HepG2 (cell line): Measurements from ENCODE around the gene WNK2. TPM values are rescaled to one million over a fixed set of nuclear protein-coding genes. Genes with fewer than 3 reads are reported as not detected.

Experiments
- ATAC-seq: fragments of 200-7000 bp; cut with Tn5 transposase; 3 replicates; pipeline ENCODE4 v1.9.1; 2020; ENCODE audit warnings: mild to moderate bottlenecking, moderate library complexity
- BruUV-seq: library from RNA; stranded (reverse); fragments of 400-500 nt; replicated peaks from 2 replicates; lab custom pipeline; 2021; lab: Mats Ljungman, UMichigan
- CTCF ChIA-PET: fragments of 300-600 bp; formaldehyde crosslinking; extraction: SDS; loops from one replicate; lab custom pipeline; 2021; ENCODE audit warnings: low total read pairs, inconsistent platforms, low intra/inter-chr PET ratio; lab: Yijun Ruan, JAX
- POLR2A ChIA-PET: fragments of 350-600 bp; sonication (Branson Sonifier 250); formaldehyde crosslinking; loops from one replicate; lab custom pipeline; 2020; ENCODE audit warnings: antibody characterized with exemption, inconsistent platforms; lab: Yijun Ruan, JAX
- DNase-seq: peaks from one replicate; pipeline ENCODE4 v3.0.0-alpha.2; 2015; ENCODE audit warnings: low spot score
- FAIRE-seq: peaks from 3 replicates; lab custom pipeline; 2011; peaks lifted over from hg19 to GRCh38; lab: Jason Lieb, UNC
- H2AFZ ChIP-seq: one replicate; pipeline ENCODE4 v1.6.1; 2011; ENCODE audit warnings: low read length, inconsistent platforms
- H3K27ac ChIP-seq: fragments of 300-600 bp; 3 replicates; pipeline ENCODE4 v1.8.0; 2011; ENCODE audit warnings: mixed run types, mild to moderate bottlenecking, mixed read lengths, low read length, inconsistent platforms; ENCODE audit not compliant: insufficient read depth; ENCODE audit errors: extremely low read length
- H3K27me3 ChIP-seq, 2 experiments: fragments of 200-600 bp in 1 of 2; 2 replicates in 1 of 2; 3 replicates in 1 of 2; pipeline versions ENCODE4 v1.6.0 to v1.8.0; 2011; ENCODE audit warnings: low read length in 2 of 2, mild to moderate bottlenecking in 2 of 2, moderate library complexity in 2 of 2, inconsistent platforms in 1 of 2; ENCODE audit not compliant: insufficient read depth in 2 of 2, control insufficient read depth in 1 of 2
- H3K36me3 ChIP-seq, 2 experiments: fragments of 200-600 bp in 1 of 2; replicated peaks in 1 of 2; 2 replicates in 1 of 2; 3 replicates in 1 of 2; pipeline versions ENCODE4 v1.5.1 to v1.8.0; 2011; ENCODE audit warnings: low read length in 2 of 2, inconsistent platforms in 1 of 2; ENCODE audit not compliant: insufficient read depth in 2 of 2, control insufficient read depth in 1 of 2
- H3K4me1 ChIP-seq: 2 replicates; pipeline ENCODE4 v1.5.1; 2012; ENCODE audit warnings: low read length, inconsistent platforms; ENCODE audit not compliant: insufficient read depth
- H3K4me2 ChIP-seq: 2 replicates; pipeline ENCODE4 v1.6.0; 2011; ENCODE audit warnings: low read depth, low read length, inconsistent platforms
- H3K4me3 ChIP-seq, 3 experiments: fragments of 200-600 bp in 1 of 3; sonication (generic), shearing (Covaris generic) in 1 of 3; replicated peaks in 1 of 3; 2 replicates each; pipeline ENCODE4 v1.5.1; 2011 to 2016; ENCODE audit warnings: low read length in 3 of 3, inconsistent platforms in 2 of 3, low read depth in 2 of 3, mild to moderate bottlenecking in 2 of 3, control low read depth in 1 of 3, mixed read lengths in 1 of 3; ENCODE audit not compliant: insufficient read depth in 1 of 3
- H3K79me2 ChIP-seq: one replicate; pipeline ENCODE4 v1.6.1; 2011; ENCODE audit warnings: low read length, inconsistent platforms; ENCODE audit not compliant: insufficient read depth
- H3K9ac ChIP-seq: 2 replicates; pipeline ENCODE4 v1.6.0; 2011; ENCODE audit warnings: mild to moderate bottlenecking, low read depth, low read length, inconsistent platforms; ENCODE audit not compliant: insufficient read depth
- H3K9me3 ChIP-seq: 2 replicates; pipeline ENCODE4 v1.5.1; 2012; ENCODE audit warnings: mild to moderate bottlenecking, low read length
- H4K20me1 ChIP-seq: 2 replicates; pipeline ENCODE4 v1.6.0; 2011; ENCODE audit warnings: inconsistent platforms, mild to moderate bottlenecking, low read length, moderate library complexity; ENCODE audit not compliant: insufficient read depth
- DBP ChIP-seq: sonication (generic); formaldehyde crosslinking; IDR thresholded peaks from 2 replicates; pipeline ENCODE4 v1.4.0; 2020; ENCODE audit warnings: missing genetic modification reagents; ENCODE audit errors: not compliant biosample characterization
- KLF9 ChIP-seq: IDR thresholded peaks from 2 replicates; pipeline ENCODE4 v1.6.1; 2016; ENCODE audit warnings: low read depth
- MLLT10 ChIP-seq: sonication (generic); formaldehyde crosslinking; IDR thresholded peaks from 2 replicates; pipeline ENCODE4 v1.4.0; 2020; ENCODE audit warnings: missing genetic modification reagents
- NAIF1 ChIP-seq: sonication (generic); formaldehyde crosslinking; IDR thresholded peaks from 2 replicates; pipeline ENCODE4 v1.5.0; 2020; ENCODE audit warnings: mild to moderate bottlenecking, missing genetic modification reagents, borderline replicate concordance
- PHF20 ChIP-seq: sonication (generic); formaldehyde crosslinking; IDR thresholded peaks from 2 replicates; pipeline ENCODE4 v1.5.0; 2020; ENCODE audit warnings: mild to moderate bottlenecking, missing genetic modification reagents
- RAD21 ChIP-seq: fragments of 450-650 bp; formaldehyde crosslinking; IDR thresholded peaks from 2 replicates; pipeline ENCODE4 v1.5.0; 2020; ENCODE audit warnings: mild to moderate bottlenecking
- SAFB2 ChIP-seq: sonication (generic); formaldehyde crosslinking; IDR thresholded peaks from 2 replicates; pipeline ENCODE4 v1.5.1; 2020; ENCODE audit warnings: missing genetic modification reagents, low read depth, mild to moderate bottlenecking, borderline replicate concordance
- SMC3 ChIP-seq: IDR thresholded peaks from 2 replicates; pipeline ENCODE4 v1.6.1; 2011; ENCODE audit warnings: low read length, improper control_type of control experiment
- STAG1 ChIP-seq: sonication (generic); formaldehyde crosslinking; IDR thresholded peaks from 2 replicates; pipeline ENCODE4 v1.4.0; 2020; ENCODE audit warnings: missing genetic modification reagents
- ZFAT ChIP-seq: sonication (generic); formaldehyde crosslinking; conservative IDR thresholded peaks from 2 replicates; pipeline ENCODE4 v1.8.1; 2023; ENCODE audit warnings: missing genetic modification reagents, inconsistent platforms
- ZFP90 ChIP-seq: sonication (generic); formaldehyde crosslinking; IDR thresholded peaks from 2 replicates; pipeline ENCODE4 v1.8.0; 2022; ENCODE audit warnings: missing genetic modification reagents, mild to moderate bottlenecking, inconsistent platforms, borderline replicate concordance
- ZNF138 ChIP-seq: sonication (generic); formaldehyde crosslinking; IDR thresholded peaks from 2 replicates; pipeline ENCODE4 v1.5.0; 2020; ENCODE audit warnings: mild to moderate bottlenecking, low read depth, missing genetic modification reagents
- ZNF143 ChIP-seq: sonication (generic); formaldehyde crosslinking; IDR thresholded peaks from 2 replicates; pipeline ENCODE4 v1.4.0; 2020; ENCODE audit warnings: missing genetic modification reagents
- ZNF329 ChIP-seq: sonication (generic); formaldehyde crosslinking; IDR thresholded peaks from 2 replicates; pipeline ENCODE4 v1.9.0; 2021; ENCODE audit warnings: low read depth, mild to moderate bottlenecking, missing genetic modification reagents
- ZNF883 ChIP-seq: sonication (generic); formaldehyde crosslinking; IDR thresholded peaks from 2 replicates; pipeline ENCODE4 v1.5.1; 2020; ENCODE audit warnings: mild to moderate bottlenecking, missing genetic modification reagents; ENCODE audit errors: not compliant biosample characterization
- WGBS: methylation state at CpG from one replicate; pipeline ENCODE4 v1.1.6; 2017; ENCODE audit warnings: low lambda C conversion rate; 5-methylcytosine and 5-hydroxymethylcytosine counted together
- in situ Hi-C: cut with HindIII; loops from 2 replicates; pipeline ENCODE4 v1.10.0; 2017; ENCODE audit warnings: low pct_unique_long_range_greater_than_20kb; ENCODE audit not compliant: extremely low pct_ligation_motif_present
- intact Hi-C: fragments of 100-400 bp; cut with micrococcal nuclease; formaldehyde crosslinking; loops from one replicate; pipeline ENCODE4 v1.10.0; 2022; ENCODE audit not compliant: unreplicated experiment
- polyA plus RNA-seq, 8 experiments: library from polyadenylated mRNA; depleted of rRNA in 3 of 8; stranded (reverse) in 7 of 8; unstranded in 1 of 8; fragments of >200 nt; fragmentation: Illumina TruSeq in 4 of 8; extraction: Trizol in 4 of 8; gene quantifications; 2 replicates each; pipeline versions ENCODE4 v1.2.1 to v1.2.3, GENCODE V29; 2011 to 2016; ENCODE audit warnings: low read depth in 4 of 8, missing spikeins in 1 of 8, mixed read lengths in 1 of 8; ENCODE audit not compliant: insufficient read depth in 1 of 8
- total RNA-seq, 5 experiments: library from RNA; depleted of rRNA; stranded (reverse); fragments of >200 nt; fragmentation: Illumina TruSeq; extraction: Trizol; gene quantifications; 2 replicates each; pipeline ENCODE4 v1.2.3, GENCODE V29; 2016; ENCODE audit warnings: low read depth in 1 of 5
- TF ChIP-seq, protein P1 (sequence below), 2 experiments: sonication (generic) in 1 of 2; formaldehyde crosslinking in 1 of 2; IDR thresholded peaks; 2 replicates each; pipeline versions ENCODE4 v1.4.0 to v1.6.1; 2016 to 2020; ENCODE audit warnings: borderline replicate concordance in 1 of 2, low read depth in 1 of 2, mild to moderate bottlenecking in 1 of 2, missing genetic modification reagents in 1 of 2
- TF ChIP-seq, protein P2 (sequence below): sonication (generic); formaldehyde crosslinking; IDR thresholded peaks from 2 replicates; pipeline ENCODE4 v1.5.0; 2020; ENCODE audit warnings: mild to moderate bottlenecking, missing genetic modification reagents, moderate library complexity

The WNK2 gene
- total and polyA plus RNA-seq, 2 of the 13 experiments (the other 11 are each of a cell fraction or from before 2014, with no cell fraction given): 10.5 to 12.0 TPM

GRCh38 chr9:93270976-93271375 is 87.0 kb downstream of the WNK2 start (continued):
- TF ChIP-seq ZFP90 (CRISPR knock-in tag) (no peak), ZNF883 (CRISPR knock-in tag) (no peak), MLLT10 (no peak), DBP (no peak), ZNF138 (CRISPR knock-in tag) (no peak)

- Histone ChIP-seq H2AFZ (no peak overlapping the region), H3K79me2 (no peaks in the 10 kb centered on the region), H3K4me2 (no peak overlapping the region), H4K20me1 (no peaks in the 10 kb centered on the region), H3K4me3 (no peak overlapping the region), H3K27me3 (no peaks in the 10 kb centered on the region), H3K4me1 (no peaks in the 10 kb centered on the region), H3K9me3 (no peaks in the 10 kb centered on the region), H3K27ac (no peak overlapping the region), H3K9ac (no peak overlapping the region), H3K36me3 (peaks cover 3 to 13% of the 10 kb centered on the region in 2 experiments; a peak in 3 of 5 replicates)
- in situ Hi-C loops: no loop called here
- peak; percentile 44; the same call in 2 of the 3 replicates for ATAC-seq
- TF ChIP-seq KLF9 (no peak), ZFAT (CRISPR knock-in tag) (no peak), NAIF1 (CRISPR knock-in tag) (no peak), PHF20 (no peak), ZNF143 (CRISPR knock-in tag) (no peak), SMC3 (peak; percentile 79), STAG1 (peak; percentile 69), RAD21 (peak; percentile 72), SAFB2 (CRISPR knock-in tag) (no peak), ZNF329 (no peak)
- TF ChIP-seq, protein P1, sequence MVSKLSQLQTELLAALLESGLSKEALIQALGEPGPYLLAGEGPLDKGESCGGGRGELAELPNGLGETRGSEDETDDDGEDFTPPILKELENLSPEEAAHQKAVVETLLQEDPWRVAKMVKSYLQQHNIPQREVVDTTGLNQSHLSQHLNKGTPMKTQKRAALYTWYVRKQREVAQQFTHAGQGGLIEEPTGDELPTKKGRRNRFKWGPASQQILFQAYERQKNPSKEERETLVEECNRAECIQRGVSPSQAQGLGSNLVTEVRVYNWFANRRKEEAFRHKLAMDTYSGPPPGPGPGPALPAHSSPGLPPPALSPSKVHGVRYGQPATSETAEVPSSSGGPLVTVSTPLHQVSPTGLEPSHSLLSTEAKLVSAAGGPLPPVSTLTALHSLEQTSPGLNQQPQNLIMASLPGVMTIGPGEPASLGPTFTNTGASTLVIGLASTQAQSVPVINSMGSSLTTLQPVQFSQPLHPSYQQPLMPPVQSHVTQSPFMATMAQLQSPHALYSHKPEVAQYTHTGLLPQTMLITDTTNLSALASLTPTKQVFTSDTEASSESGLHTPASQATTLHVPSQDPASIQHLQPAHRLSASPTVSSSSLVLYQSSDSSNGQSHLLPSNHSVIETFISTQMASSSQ (IDR thresholded peaks at IDR 0.05; ENCODE audit: low read depth): no peak
- TF ChIP-seq, protein P1 (CRISPR knock-in tag; IDR thresholded peaks at IDR 0.05; ENCODE audit: borderline replicate concordance): no peak
- TF ChIP-seq, protein P2, sequence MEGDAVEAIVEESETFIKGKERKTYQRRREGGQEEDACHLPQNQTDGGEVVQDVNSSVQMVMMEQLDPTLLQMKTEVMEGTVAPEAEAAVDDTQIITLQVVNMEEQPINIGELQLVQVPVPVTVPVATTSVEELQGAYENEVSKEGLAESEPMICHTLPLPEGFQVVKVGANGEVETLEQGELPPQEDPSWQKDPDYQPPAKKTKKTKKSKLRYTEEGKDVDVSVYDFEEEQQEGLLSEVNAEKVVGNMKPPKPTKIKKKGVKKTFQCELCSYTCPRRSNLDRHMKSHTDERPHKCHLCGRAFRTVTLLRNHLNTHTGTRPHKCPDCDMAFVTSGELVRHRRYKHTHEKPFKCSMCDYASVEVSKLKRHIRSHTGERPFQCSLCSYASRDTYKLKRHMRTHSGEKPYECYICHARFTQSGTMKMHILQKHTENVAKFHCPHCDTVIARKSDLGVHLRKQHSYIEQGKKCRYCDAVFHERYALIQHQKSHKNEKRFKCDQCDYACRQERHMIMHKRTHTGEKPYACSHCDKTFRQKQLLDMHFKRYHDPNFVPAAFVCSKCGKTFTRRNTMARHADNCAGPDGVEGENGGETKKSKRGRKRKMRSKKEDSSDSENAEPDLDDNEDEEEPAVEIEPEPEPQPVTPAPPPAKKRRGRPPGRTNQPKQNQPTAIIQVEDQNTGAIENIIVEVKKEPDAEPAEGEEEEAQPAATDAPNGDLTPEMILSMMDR (CRISPR knock-in tag): peak; percentile 54
- no peak for FAIRE-seq
- POLR2A ChIA-PET: interaction anchor here (1.0 to 1.6 kb wide), 2 partner anchors 22 to 26 kb away, joined by 4 read pairs; no protein-coding TSS in a partner anchor
- intact Hi-C loops: no loop called here
- CTCF ChIA-PET: interaction anchor here (1.3 to 2.5 kb wide), 2 partner anchors 26 to 28 kb away, joined by 7 to 9 read pairs; no protein-coding TSS in a partner anchor
- 98% methylated on average over 5 of the region's 5 CpGs for WGBS
- DNase-seq: no peak
- BruUV-seq: no TSS peak
These were observed 93.0 kb downstream of the WNK2 start for GRCh38 chr9:93276973-93277372.
